Aorta (tissue), 5 donors: ENCODE results near the gene RHOD. TPM values are rescaled to one million over a fixed set of nuclear protein-coding genes. Genes with fewer than 3 reads are reported as not detected.

Source experiments
- ATAC-seq: fragments of 200-7000 bp; cut with Tn5 transposase; one replicate; pipeline ENCODE4 v1.9.1; 2022; ENCODE audit warnings: moderate library complexity; ENCODE audit not compliant: low FRiP score
- DNase-seq, 2 donors: peaks; one replicate each; pipeline ENCODE4 v3.0.0-alpha.2; 2020
- H3K27ac ChIP-seq, 2 donors: one replicate each; pipeline ENCODE4 v1.5.1; 2013; ENCODE audit warnings: low read length in 2 of 2, mild to moderate bottlenecking in 2 of 2, moderate library complexity in 2 of 2, control low read depth in 1 of 2, inconsistent platforms in 1 of 2, low read depth in 1 of 2
- H3K27me3 ChIP-seq, 2 donors: one replicate each; pipeline ENCODE4 v1.6.1; 2013; ENCODE audit warnings: control low read depth in 1 of 2, low read length in 1 of 2, mild to moderate bottlenecking in 1 of 2, moderate library complexity in 1 of 2; ENCODE audit not compliant: insufficient read depth in 2 of 2, control insufficient read depth in 1 of 2
- H3K36me3 ChIP-seq, 2 donors: one replicate each; pipeline ENCODE4 v1.6.1; 2013; ENCODE audit warnings: control low read depth in 1 of 2, low read length in 1 of 2, mild to moderate bottlenecking in 1 of 2; ENCODE audit not compliant: insufficient read depth in 2 of 2, control insufficient read depth in 1 of 2
- H3K4me1 ChIP-seq, 2 donors: one replicate each; pipeline ENCODE4 v1.6.1; 2013; ENCODE audit warnings: low read length in 2 of 2, control low read depth in 1 of 2, mild to moderate bottlenecking in 1 of 2, moderate library complexity in 1 of 2; ENCODE audit not compliant: insufficient read depth in 2 of 2, control insufficient read depth in 1 of 2
- H3K4me3 ChIP-seq, 2 donors: one replicate each; pipeline ENCODE4 v1.5.1; 2013; ENCODE audit warnings: low read length in 2 of 2, control low read depth in 1 of 2, mild to moderate bottlenecking in 1 of 2
- H3K9me3 ChIP-seq: one replicate; pipeline ENCODE4 v1.6.1; 2013; ENCODE audit warnings: mild to moderate bottlenecking, low read length; ENCODE audit not compliant: control insufficient read depth
- WGBS, 2 donors: extraction: QIAGEN DNeasy Blood & Tissue Kit; methylation state at CpG; one replicate each; pipeline ENCODE4 v1.1.7; 2013; 5-methylcytosine and 5-hydroxymethylcytosine counted together
- intact Hi-C, 2 donors: fragments of 100-400 bp; cut with DNase I; formaldehyde crosslinking; loops; one replicate each; pipeline versions ENCODE4 v1.14.2 to v1.15.0; 2022
- polyA plus RNA-seq, 2 donors: library from polyadenylated mRNA; stranded (reverse); fragments of 200-250 nt; gene quantifications; one replicate each; pipeline ENCODE4 v1.2.3, GENCODE V29; 2013
- total RNA-seq, 2 donors: library from RNA; stranded (reverse); fragmentation: NEBNext Ultra II Directional; extraction: Animal tissue kit (Norgen Biotek cat#: 25700); gene quantifications; one replicate each; pipeline ENCODE4 v1.2.1, GENCODE V29; 2021
- donor health status: healthy with polysubstance abuse.
- donor health status: Bipolar disorder and iron deficiency.
- donor health status: DM: no; HTN: no; CAD: no.
- donor health status: DM: no; HTN: no; CAD: no.
- donor health status: DM: yes; HTN: yes; CAD: no.

RHOD gene
- total and polyA plus RNA-seq, 4 donors, result 19.4 to 33.6 (median 24.3) TPM

DNA sequence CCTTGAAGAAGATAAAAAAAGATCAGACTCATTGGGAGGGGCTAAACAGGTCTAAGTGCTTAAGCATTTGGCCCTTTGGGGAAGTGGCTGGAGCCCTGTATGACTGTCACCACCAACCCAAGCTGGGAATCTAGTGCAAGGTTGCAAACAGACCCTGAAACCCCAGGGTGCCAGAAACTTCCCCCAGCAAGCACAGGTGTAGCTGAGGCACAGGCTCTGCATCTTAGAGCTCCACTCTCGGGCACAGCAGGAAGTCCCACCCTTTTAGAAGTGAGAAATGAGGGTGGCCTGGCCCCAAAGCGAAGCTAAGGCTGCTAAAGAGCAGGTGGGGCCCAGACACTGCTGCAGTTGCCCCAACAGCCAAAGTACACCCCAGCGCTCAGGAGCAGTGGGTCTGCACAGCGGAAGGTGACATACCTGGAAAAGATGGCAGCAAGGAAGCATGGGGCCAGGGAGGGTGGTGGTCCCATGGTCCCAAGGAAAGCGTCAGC is 56.6 kb downstream of the RHOD start:
- no peak overlapping the region for H3K4me3 ChIP-seq
- no peak overlapping the region for H3K27ac ChIP-seq
- peak in 1 of 2 donors; percentile 37 for DNase-seq
- intact Hi-C loops, result no loop called here
- ATAC-seq, result no peak
- WGBS, 2 donors, result 94 to 97% methylated on average over 5 of the region's 5 CpGs
- no peaks in the 10 kb centered on the region for H3K9me3 ChIP-seq
- no peaks in the 10 kb centered on the region for H3K36me3 ChIP-seq
- H3K27me3 ChIP-seq, result no peaks in the 10 kb centered on the region
- peaks cover 0 to 4% of the 10 kb centered on the region in 2 donors for H3K4me1 ChIP-seq

- peaks cover 0 to 4% of the 10 kb centered on the region in 2 donors for H3K4me1 ChIP-seq
- DNase-seq, result peak in 1 of 2 donors; percentile 35
- H3K36me3 ChIP-seq, result no peaks in the 10 kb centered on the region
- H3K9me3 ChIP-seq, result no peaks in the 10 kb centered on the region
- no peak overlapping the region for H3K4me3 ChIP-seq
- no peak overlapping the region for H3K27ac ChIP-seq
- H3K27me3 ChIP-seq, result no peaks in the 10 kb centered on the region
- whole genome bisulfite sequencing, 2 donors, result 86 to 88% methylated on average over 10 of the region's 10 CpGs
- intact Hi-C loops, result no loop called here
- no peak for ATAC-seq
Observed at GRCh38 chr11:67114275-67114896, 57.7 kb downstream of the RHOD start.

DNA sequence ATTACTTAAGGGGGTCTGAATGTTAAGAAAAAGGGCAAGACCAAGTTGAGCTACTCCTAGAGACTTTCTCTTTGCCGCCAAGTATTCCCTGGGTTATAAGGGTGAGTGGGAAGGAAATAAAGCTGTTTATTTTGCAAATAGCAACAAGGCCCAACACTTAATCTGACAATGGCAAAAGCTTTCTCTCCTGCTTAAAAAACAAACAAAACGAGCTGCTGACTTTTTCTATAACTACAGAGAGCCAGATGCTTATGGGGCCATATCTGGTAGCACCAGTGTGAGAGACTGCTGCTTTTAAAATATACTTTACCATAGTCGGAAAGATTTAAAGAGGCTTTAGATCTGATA is 60.1 kb downstream of the RHOD start:
- H3K36me3 ChIP-seq, result no peaks in the 10 kb centered on the region
- no peaks in the 10 kb centered on the region for H3K9me3 ChIP-seq
- no peak for ATAC-seq
- no peak for DNase-seq
- 74 to 83% methylated on average over 3 of the region's 3 CpGs for WGBS, 2 donors
- no peak overlapping the region for H3K27ac ChIP-seq
- no peak overlapping the region for H3K4me3 ChIP-seq
- no peaks in the 10 kb centered on the region for H3K27me3 ChIP-seq
- intact Hi-C loops, result no loop called here
- no peaks in the 10 kb centered on the region for H3K4me1 ChIP-seq

- peak overlapping the region in 1 of 2 donors; percentile 20 for H3K27ac ChIP-seq
- intact Hi-C loops, result no loop called here
- WGBS, 2 donors, result 91% methylated on average over 7 of the region's 7 CpGs
Observed at GRCh38 chr11:67117176-67117575, 60.5 kb downstream of the RHOD start.

GRCh38 chr11:67117672-67118180 is 61.1 kb downstream of the RHOD start:
- no peak for ATAC-seq

More at GRCh38 chr11:67117176-67117575, 60.5 kb downstream of the RHOD start:
- no peaks in the 10 kb centered on the region for H3K36me3 ChIP-seq
- no peaks in the 10 kb centered on the region for H3K4me1 ChIP-seq
- DNase-seq (no peak), ATAC-seq (no peak)
- H3K27me3 ChIP-seq, result no peaks in the 10 kb centered on the region
- no peaks in the 10 kb centered on the region for H3K9me3 ChIP-seq
- H3K4me3 ChIP-seq, result no peak overlapping the region

GRCh38 chr11:67118181-67118766 is 61.6 kb downstream of the RHOD start:
- H3K27ac ChIP-seq, result peak overlapping the region; percentile 73 to 95
- 2 to 4% methylated on average over 38 to 59 of the region's 59 CpGs for WGBS, 2 donors
- ATAC-seq (peak; percentile 31), DNase-seq (peak; percentile 65 to 84)
- no peaks in the 10 kb centered on the region for H3K9me3 ChIP-seq
- H3K36me3 ChIP-seq, result no peaks in the 10 kb centered on the region
- H3K27me3 ChIP-seq, result no peaks in the 10 kb centered on the region
- intact Hi-C loops, result no loop called here
- no peaks in the 10 kb centered on the region for H3K4me1 ChIP-seq
- H3K4me3 ChIP-seq, result peak overlapping the region; percentile 8 to 75

More at GRCh38 chr11:67117672-67118180, 61.1 kb downstream of the RHOD start:
- H3K4me3 ChIP-seq, result peak overlapping the region; percentile 8 to 75
- H3K36me3 ChIP-seq, result no peaks in the 10 kb centered on the region
- H3K27ac ChIP-seq, result peak overlapping the region in 1 of 2 donors; percentile 20
- 19 to 22% methylated on average over 47 to 65 of the region's 65 CpGs for WGBS, 2 donors
- intact Hi-C loops, result no loop called here
- peak in 1 of 2 donors; percentile 79 for DNase-seq
- no peaks in the 10 kb centered on the region for H3K4me1 ChIP-seq
- H3K9me3 ChIP-seq, result no peaks in the 10 kb centered on the region
- H3K27me3 ChIP-seq, result no peaks in the 10 kb centered on the region

GRCh38 chr11:67118801-67119584 is 62.3 kb downstream of the RHOD start, which contains the start of gene KDM2A:
Gene KDM2A (plus strand): TSS chr11:67119263. CDS start chr11:67121317, 2,054 bp downstream.
- Histone ChIP-seq H3K9me3 (no peaks in the 10 kb centered on the region), H3K36me3 (no peaks in the 10 kb centered on the region), H3K4me3 (peak within 1 kb of the TSS; percentile 84 to 93), H3K27ac (peak within 1 kb of the TSS; percentile 73 to 95), H3K27me3 (no peaks in the 10 kb centered on the region), H3K4me1 (no peaks in the 10 kb centered on the region)
- intact Hi-C loops, result no loop called here
- ATAC-seq, result peak; percentile 96
- WGBS, 2 donors, result 0% methylated on average over 40 to 97 of the region's 97 CpGs
- DNase-seq, result peak; percentile 100

DNA sequence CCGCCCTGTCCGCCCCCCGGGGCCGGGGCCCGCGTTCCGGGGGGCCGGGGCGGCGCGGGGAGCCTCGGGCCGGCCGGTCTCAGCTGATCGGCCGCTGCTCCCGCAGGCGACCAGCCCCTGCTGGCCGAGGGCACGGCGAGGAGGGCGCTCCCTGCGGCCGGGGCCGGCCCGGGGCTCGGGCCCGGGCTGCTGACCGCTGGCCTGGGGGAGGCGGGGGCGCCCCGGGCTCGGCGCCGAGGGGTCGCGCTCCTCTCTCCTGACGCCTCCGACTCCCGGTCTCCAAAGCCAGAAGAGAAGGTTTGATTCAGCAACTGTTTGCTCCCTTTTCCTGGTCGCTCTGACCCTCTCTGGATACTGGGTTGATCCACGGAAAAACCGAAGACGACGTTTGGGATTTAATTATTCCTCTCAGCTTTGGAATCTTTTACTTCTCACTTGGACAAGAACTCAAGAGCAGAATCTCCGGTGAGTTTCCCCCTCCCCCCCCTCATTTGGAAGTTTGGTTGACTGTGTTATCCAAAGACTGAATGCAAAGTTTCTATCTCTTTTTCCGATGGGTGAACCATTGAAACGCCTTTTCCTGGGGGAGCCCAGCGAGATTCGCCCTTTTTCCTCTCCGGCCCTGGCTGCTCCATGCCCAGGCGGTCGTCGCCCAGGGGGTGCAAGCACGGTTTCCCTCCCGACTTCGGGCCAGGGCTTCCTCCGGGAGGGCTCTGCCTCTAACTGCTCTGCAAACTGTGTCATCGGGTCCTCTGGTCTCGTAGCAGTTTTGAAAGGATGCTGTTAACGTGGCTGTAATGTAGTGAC is 63.1 kb downstream of the RHOD start:
- intact Hi-C loops, result loop anchor here in 1 of 2 donors (10.0 kb wide), 1 partner anchor 115 kb away; no protein-coding TSS in a partner anchor
- ATAC-seq (peak; percentile 2), DNase-seq (peak in 1 of 2 donors; percentile 78)
- Histone ChIP-seq H3K4me1 (no peaks in the 10 kb centered on the region), H3K36me3 (no peaks in the 10 kb centered on the region), H3K27ac (peak overlapping the region; percentile 66 to 72), H3K9me3 (no peaks in the 10 kb centered on the region), H3K27me3 (no peaks in the 10 kb centered on the region), H3K4me3 (peak overlapping the region; percentile 84 to 93)
- WGBS, 2 donors, result 0 to 1% methylated on average over 51 to 61 of the region's 61 CpGs
